SK-N-SH treated with all-trans-retinoic acid at 6 μM for 48 hours (cell line): ENCODE data around the gene ROBO3.

Experiments
- ATAC-seq: fragments of 200-7000 bp; cut with Tn5 transposase; 3 replicates; pipeline ENCODE4 v1.9.1; 2020; ENCODE audit warnings: mild to moderate bottlenecking, moderate library complexity
- ARNTL ChIP-seq: fragments of 450-650 bp; formaldehyde crosslinking; IDR thresholded peaks from 2 replicates; pipeline ENCODE4 v1.5.0; 2020; ENCODE audit warnings: low read depth, mild to moderate bottlenecking, moderate library complexity, borderline replicate concordance
- CSDC2 ChIP-seq: fragments of 250-450 bp; sonication (Bioruptor Pico); IDR thresholded peaks from 2 replicates; pipeline ENCODE4 v1.5.0; 2020; ENCODE audit warnings: mild to moderate bottlenecking, moderate library complexity
- ESRRG ChIP-seq: fragments of 250-450 bp; sonication (Bioruptor Pico); IDR thresholded peaks from 2 replicates; pipeline ENCODE4 v1.6.1; 2021; ENCODE audit warnings: mild to moderate bottlenecking
- GLIS3 ChIP-seq: fragments of 250-450 bp; sonication (Bioruptor Pico); IDR thresholded peaks from 2 replicates; pipeline ENCODE4 v1.5.0; 2020; ENCODE audit warnings: mild to moderate bottlenecking, moderate library complexity
- ISL1 ChIP-seq: fragments of 250-450 bp; sonication (Bioruptor Pico); IDR thresholded peaks from 2 replicates; pipeline ENCODE4 v2.1.2; 2022; ENCODE audit warnings: mild to moderate bottlenecking, moderate library complexity
- PPARA ChIP-seq: fragments of 250-450 bp; sonication (Bioruptor Pico); IDR thresholded peaks from 2 replicates; pipeline ENCODE4 v1.5.0; 2020; ENCODE audit warnings: mild to moderate bottlenecking, borderline replicate concordance
- TCF4 ChIP-seq: fragments of 250-450 bp; sonication (Bioruptor Pico); IDR thresholded peaks from 2 replicates; pipeline ENCODE4 v1.8.0; 2021; ENCODE audit warnings: mild to moderate bottlenecking, moderate library complexity, borderline replicate concordance
- TOX ChIP-seq: fragments of 250-450 bp; sonication (Bioruptor Pico); IDR thresholded peaks from 2 replicates; pipeline ENCODE4 v1.8.0; 2021; ENCODE audit warnings: mild to moderate bottlenecking, moderate library complexity, borderline replicate concordance
- ZC3H10 ChIP-seq: fragments of 250-450 bp; sonication (Bioruptor Pico); IDR thresholded peaks from 2 replicates; pipeline ENCODE4 v1.5.1; 2021; ENCODE audit warnings: mild to moderate bottlenecking, moderate library complexity
- ZFP3 ChIP-seq: fragments of 250-450 bp; sonication (Bioruptor Pico); IDR thresholded peaks from 2 replicates; pipeline ENCODE4 v1.5.0; 2020; ENCODE audit warnings: mild to moderate bottlenecking, moderate library complexity
- ZFP30 ChIP-seq: fragments of 450-650 bp; formaldehyde crosslinking; IDR thresholded peaks from 2 replicates; pipeline ENCODE4 v1.5.0; 2022; ENCODE audit warnings: mild to moderate bottlenecking, moderate library complexity
- ZNF565 ChIP-seq: fragments of 450-650 bp; formaldehyde crosslinking; conservative IDR thresholded peaks from 2 replicates; pipeline ENCODE4 v1.5.0; 2020; ENCODE audit warnings: low read depth, mild to moderate bottlenecking, moderate library complexity
- ZNF70 ChIP-seq: fragments of 450-650 bp; formaldehyde crosslinking; IDR thresholded peaks from 2 replicates; pipeline ENCODE4 v1.5.0; 2020; ENCODE audit warnings: mild to moderate bottlenecking, moderate library complexity
- ZNF8 ChIP-seq: fragments of 450-650 bp; formaldehyde crosslinking; IDR thresholded peaks from 2 replicates; pipeline ENCODE4 v1.5.0; 2020; ENCODE audit warnings: mild to moderate bottlenecking, moderate library complexity
- TF ChIP-seq, protein P1 (sequence below): fragments of 250-450 bp; sonication (Bioruptor Pico); IDR thresholded peaks from 2 replicates; pipeline ENCODE4 v1.8.0; 2021; ENCODE audit warnings: low read depth, mild to moderate bottlenecking, moderate library complexity, borderline replicate concordance
- TF ChIP-seq, protein P2 (sequence below): fragments of 250-450 bp; sonication (Bioruptor Pico); IDR thresholded peaks from 2 replicates; pipeline ENCODE4 v1.5.0; 2020; ENCODE audit warnings: mild to moderate bottlenecking, moderate library complexity
- TF ChIP-seq, protein P3 (sequence below): fragments of 250-450 bp; sonication (Bioruptor Pico); IDR thresholded peaks from 2 replicates; pipeline ENCODE4 v1.5.1; 2021; ENCODE audit warnings: mild to moderate bottlenecking, moderate library complexity
- TF ChIP-seq, protein P4 (sequence below): fragments of 250-450 bp; sonication (Bioruptor Pico); IDR thresholded peaks from 2 replicates; pipeline ENCODE4 v1.8.0; 2020; ENCODE audit warnings: mild to moderate bottlenecking, moderate library complexity, borderline replicate concordance
- TF ChIP-seq, protein P5 (sequence below): fragments of 250-450 bp; sonication (Bioruptor Pico); IDR thresholded peaks from 2 replicates; pipeline ENCODE4 v1.5.1; 2020; ENCODE audit warnings: low read depth, mild to moderate bottlenecking, moderate library complexity

Gene ROBO3

DNA sequence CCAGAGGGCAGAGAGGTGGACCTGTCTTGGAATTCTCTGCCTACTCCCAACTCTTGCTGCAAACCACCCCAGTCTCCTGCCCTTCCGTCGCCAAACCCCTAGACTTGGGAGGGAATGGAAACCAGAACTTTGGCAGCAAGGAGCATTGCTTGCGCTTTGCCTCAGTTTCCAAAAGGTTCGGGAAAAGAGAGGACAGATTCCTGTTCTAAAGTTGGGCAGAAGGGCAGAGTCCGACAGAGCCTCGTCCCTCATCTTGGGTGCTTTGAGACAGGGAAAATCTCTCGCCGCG is 396 bp upstream of the ROBO3 start:
- TF ChIP-seq, protein P1, sequence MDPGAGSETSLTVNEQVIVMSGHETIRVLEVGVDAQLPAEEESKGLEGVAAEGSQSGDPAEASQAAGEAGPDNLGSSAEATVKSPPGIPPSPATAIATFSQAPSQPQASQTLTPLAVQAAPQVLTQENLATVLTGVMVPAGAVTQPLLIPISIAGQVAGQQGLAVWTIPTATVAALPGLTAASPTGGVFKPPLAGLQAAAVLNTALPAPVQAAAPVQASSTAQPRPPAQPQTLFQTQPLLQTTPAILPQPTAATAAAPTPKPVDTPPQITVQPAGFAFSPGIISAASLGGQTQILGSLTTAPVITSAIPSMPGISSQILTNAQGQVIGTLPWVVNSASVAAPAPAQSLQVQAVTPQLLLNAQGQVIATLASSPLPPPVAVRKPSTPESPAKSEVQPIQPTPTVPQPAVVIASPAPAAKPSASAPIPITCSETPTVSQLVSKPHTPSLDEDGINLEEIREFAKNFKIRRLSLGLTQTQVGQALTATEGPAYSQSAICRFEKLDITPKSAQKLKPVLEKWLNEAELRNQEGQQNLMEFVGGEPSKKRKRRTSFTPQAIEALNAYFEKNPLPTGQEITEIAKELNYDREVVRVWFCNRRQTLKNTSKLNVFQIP (CRISPR knock-in tag), result no peak
- TF ChIP-seq, protein P2, sequence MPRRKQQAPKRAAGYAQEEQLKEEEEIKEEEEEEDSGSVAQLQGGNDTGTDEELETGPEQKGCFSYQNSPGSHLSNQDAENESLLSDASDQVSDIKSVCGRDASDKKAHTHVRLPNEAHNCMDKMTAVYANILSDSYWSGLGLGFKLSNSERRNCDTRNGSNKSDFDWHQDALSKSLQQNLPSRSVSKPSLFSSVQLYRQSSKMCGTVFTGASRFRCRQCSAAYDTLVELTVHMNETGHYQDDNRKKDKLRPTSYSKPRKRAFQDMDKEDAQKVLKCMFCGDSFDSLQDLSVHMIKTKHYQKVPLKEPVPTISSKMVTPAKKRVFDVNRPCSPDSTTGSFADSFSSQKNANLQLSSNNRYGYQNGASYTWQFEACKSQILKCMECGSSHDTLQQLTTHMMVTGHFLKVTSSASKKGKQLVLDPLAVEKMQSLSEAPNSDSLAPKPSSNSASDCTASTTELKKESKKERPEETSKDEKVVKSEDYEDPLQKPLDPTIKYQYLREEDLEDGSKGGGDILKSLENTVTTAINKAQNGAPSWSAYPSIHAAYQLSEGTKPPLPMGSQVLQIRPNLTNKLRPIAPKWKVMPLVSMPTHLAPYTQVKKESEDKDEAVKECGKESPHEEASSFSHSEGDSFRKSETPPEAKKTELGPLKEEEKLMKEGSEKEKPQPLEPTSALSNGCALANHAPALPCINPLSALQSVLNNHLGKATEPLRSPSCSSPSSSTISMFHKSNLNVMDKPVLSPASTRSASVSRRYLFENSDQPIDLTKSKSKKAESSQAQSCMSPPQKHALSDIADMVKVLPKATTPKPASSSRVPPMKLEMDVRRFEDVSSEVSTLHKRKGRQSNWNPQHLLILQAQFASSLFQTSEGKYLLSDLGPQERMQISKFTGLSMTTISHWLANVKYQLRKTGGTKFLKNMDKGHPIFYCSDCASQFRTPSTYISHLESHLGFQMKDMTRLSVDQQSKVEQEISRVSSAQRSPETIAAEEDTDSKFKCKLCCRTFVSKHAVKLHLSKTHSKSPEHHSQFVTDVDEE (CRISPR knock-in tag), result no peak
- TF ChIP-seq, protein P3, sequence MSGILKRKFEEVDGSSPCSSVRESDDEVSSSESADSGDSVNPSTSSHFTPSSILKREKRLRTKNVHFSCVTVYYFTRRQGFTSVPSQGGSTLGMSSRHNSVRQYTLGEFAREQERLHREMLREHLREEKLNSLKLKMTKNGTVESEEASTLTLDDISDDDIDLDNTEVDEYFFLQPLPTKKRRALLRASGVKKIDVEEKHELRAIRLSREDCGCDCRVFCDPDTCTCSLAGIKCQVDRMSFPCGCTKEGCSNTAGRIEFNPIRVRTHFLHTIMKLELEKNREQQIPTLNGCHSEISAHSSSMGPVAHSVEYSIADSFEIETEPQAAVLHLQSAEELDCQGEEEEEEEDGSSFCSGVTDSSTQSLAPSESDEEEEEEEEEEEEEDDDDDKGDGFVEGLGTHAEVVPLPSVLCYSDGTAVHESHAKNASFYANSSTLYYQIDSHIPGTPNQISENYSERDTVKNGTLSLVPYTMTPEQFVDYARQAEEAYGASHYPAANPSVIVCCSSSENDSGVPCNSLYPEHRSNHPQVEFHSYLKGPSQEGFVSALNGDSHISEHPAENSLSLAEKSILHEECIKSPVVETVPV (CRISPR knock-in tag), result no peak
- TF ChIP-seq ZNF565 (no peak), TOX (CRISPR knock-in tag) (no peak), TCF4 (CRISPR knock-in tag) (no peak)
- TF ChIP-seq, protein P4, sequence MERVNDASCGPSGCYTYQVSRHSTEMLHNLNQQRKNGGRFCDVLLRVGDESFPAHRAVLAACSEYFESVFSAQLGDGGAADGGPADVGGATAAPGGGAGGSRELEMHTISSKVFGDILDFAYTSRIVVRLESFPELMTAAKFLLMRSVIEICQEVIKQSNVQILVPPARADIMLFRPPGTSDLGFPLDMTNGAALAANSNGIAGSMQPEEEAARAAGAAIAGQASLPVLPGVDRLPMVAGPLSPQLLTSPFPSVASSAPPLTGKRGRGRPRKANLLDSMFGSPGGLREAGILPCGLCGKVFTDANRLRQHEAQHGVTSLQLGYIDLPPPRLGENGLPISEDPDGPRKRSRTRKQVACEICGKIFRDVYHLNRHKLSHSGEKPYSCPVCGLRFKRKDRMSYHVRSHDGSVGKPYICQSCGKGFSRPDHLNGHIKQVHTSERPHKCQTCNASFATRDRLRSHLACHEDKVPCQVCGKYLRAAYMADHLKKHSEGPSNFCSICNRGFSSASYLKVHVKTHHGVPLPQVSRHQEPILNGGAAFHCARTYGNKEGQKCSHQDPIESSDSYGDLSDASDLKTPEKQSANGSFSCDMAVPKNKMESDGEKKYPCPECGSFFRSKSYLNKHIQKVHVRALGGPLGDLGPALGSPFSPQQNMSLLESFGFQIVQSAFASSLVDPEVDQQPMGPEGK (CRISPR knock-in tag), result no peak
- ATAC-seq, result no peak

DNA sequence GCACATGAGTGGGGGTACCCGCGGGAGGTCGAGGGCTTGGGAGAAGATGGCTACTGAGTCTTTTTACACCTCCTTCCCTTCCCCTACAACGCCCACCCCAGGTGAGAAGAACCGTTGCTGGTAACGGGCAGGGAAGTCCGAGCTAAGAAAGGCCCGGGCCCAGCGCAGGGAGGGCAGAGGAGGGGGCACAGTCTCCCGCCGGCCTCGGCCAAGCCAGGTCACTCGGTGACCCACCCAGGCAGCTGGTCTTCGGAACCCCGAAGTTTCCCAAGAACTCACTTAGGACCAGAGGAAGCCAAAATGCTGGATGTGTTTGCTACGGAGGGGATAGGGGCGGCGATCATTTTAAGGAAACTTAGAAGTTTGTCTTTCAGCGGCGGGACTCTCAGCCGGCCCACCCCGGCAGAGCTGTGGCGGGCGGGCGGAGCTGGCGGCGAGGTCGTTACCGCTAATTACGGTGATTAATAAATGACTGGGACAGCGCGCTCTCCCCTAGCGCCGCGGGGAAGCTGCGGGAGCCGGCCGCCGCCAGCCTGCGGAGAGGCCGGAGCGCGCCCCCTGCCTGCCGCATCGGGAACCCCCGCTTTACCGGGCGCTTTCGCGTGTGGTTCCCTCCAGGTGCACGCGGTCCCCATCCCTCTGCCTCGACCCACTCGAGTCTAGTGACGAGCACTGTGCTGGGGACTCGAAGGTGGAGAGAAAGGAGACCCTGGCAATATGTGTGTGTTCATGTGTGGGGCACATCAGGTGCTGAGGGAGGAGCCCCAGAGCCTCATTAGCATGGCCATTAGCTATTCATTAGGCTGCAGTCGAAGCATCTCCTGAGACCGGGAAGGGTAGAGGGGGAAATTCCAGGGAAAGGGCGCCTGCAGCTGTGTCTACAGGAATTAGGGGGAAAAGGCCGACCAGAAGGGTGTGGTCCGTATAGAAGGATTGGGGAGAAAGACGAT is 945 bp downstream of the ROBO3 start:
- peak; percentile 78 for ATAC-seq
- TF ChIP-seq ZFP30 (CRISPR knock-in tag) (no peak), ARNTL (CRISPR knock-in tag) (no peak), ZNF70 (CRISPR knock-in tag) (no peak), ESRRG (CRISPR knock-in tag) (no peak), ZNF565 (no peak), CSDC2 (CRISPR knock-in tag) (no peak), GLIS3 (no peak), ZC3H10 (no peak)
- TF ChIP-seq, protein P5, sequence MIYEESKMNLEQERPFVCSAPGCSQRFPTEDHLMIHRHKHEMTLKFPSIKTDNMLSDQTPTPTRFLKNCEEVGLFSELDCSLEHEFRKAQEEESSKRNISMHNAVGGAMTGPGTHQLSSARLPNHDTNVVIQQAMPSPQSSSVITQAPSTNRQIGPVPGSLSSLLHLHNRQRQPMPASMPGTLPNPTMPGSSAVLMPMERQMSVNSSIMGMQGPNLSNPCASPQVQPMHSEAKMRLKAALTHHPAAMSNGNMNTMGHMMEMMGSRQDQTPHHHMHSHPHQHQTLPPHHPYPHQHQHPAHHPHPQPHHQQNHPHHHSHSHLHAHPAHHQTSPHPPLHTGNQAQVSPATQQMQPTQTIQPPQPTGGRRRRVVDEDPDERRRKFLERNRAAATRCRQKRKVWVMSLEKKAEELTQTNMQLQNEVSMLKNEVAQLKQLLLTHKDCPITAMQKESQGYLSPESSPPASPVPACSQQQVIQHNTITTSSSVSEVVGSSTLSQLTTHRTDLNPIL (CRISPR knock-in tag), result no peak
- TF ChIP-seq, protein P4 (CRISPR knock-in tag), result no peak

DNA sequence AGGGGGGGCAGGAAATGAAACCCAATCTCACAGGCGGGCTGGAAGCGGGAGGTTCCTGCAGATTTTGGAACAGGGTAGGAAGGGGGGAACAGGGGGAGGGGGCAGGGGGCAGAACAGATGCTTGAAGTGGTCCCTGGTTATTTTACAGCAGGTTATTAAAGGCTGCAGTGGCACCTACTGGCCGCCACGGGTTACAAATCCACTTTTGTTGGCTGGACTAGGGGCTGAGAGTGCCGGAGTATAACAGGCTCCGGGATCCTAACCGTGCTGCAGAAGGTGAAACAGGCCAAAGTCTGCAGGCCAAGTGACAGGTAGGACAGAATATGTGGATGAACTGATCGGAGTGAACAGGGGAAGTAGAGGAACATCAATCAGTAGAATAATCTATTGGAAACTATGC is 2.5 kb downstream of the ROBO3 start:
- ATAC-seq, result peak; percentile 77
- TF ChIP-seq ISL1 (no peak), ZFP30 (CRISPR knock-in tag) (no peak), ARNTL (CRISPR knock-in tag) (no peak), ZFP3 (no peak), PPARA (no peak), ZNF70 (CRISPR knock-in tag) (no peak), ZNF8 (CRISPR knock-in tag) (no peak), TCF4 (CRISPR knock-in tag) (no peak)
- TF ChIP-seq, protein P3 (CRISPR knock-in tag), result no peak
- TF ChIP-seq, protein P2 (CRISPR knock-in tag), result no peak
